Fibroblast of the aortic adventitia (primary cell): ENCODE results near the gene ENTPD6. TPM values are rescaled to one million over a fixed set of nuclear protein-coding genes. Genes with fewer than 3 reads are reported as not detected.
A peak's percentile ranks its signal among the peaks of the same experiment; 100 is the strongest.

Source experiments
- DNase-seq: peaks from one replicate; pipeline ENCODE4 v3.0.0-alpha.2; 2010; ENCODE audit warnings: low read depth
- H3K4me3 ChIP-seq: 2 replicates; pipeline ENCODE4 v1.5.1; 2011; ENCODE audit warnings: low read depth, mild to moderate bottlenecking, control low read depth, low read length, moderate library complexity
- CTCF ChIP-seq: IDR thresholded peaks from 2 replicates; pipeline ENCODE4 v1.5.1; 2011; ENCODE audit warnings: mild to moderate bottlenecking, low read length, control low read depth, inconsistent platforms; ENCODE audit not compliant: insufficient read depth
- total RNA-seq: library from RNA; depleted of rRNA; stranded (reverse); fragments of >200 nt; gene quantifications from 2 replicates; pipeline ENCODE4 v1.2.3, GENCODE V29; 2012; ENCODE audit warnings: low replicate concordance

ENTPD6 gene
- total RNA-seq, 1 donor = 40.5 TPM

- no peak for DNase-seq
- peak overlapping the region; percentile 85 for H3K4me3 ChIP-seq
- no peak for TF ChIP-seq CTCF
These were observed 1.2 kb downstream of the ENTPD6 start for GRCh38 chr20:25196786-25197120.

GRCh38 chr20:25197183-25197869 is 1.8 kb downstream of the ENTPD6 start:
- DNase-seq = no peak
- no peak for TF ChIP-seq CTCF
- H3K4me3 ChIP-seq = peak overlapping the region; percentile 31

GRCh38 chr20:25197870-25198190 is 2.3 kb downstream of the ENTPD6 start:
- no peak for DNase-seq
- TF ChIP-seq CTCF = no peak
- no peak overlapping the region for H3K4me3 ChIP-seq

- no peak for TF ChIP-seq CTCF
- peak; percentile 28 for DNase-seq
- H3K4me3 ChIP-seq = no peak overlapping the region
These were observed 3.3 kb downstream of the ENTPD6 start for GRCh38 chr20:25198663-25199383.

- H3K4me3 ChIP-seq = no peak overlapping the region
- no peak for DNase-seq
- no peak for TF ChIP-seq CTCF
These were observed 4.2 kb downstream of the ENTPD6 start for GRCh38 chr20:25199473-25200260.

- H3K4me3 ChIP-seq = no peak overlapping the region
- TF ChIP-seq CTCF = no peak
- DNase-seq = no peak
These were observed 7.6 kb downstream of the ENTPD6 start for GRCh38 chr20:25203089-25203488.
